PC-3 (cell line): ENCODE measurements around the gene WFDC9.

Source experiments
- EZH2 ChIP-seq: fragments of 300-600 bp; sonication (generic); IDR thresholded peaks from one replicate; pipeline ENCODE4 v1.6.1; 2017; ENCODE audit warnings: antibody characterized with exemption, mild to moderate bottlenecking, low read length; ENCODE audit not compliant: unreplicated experiment
- EZH2phosphoT487 ChIP-seq: fragments of 300-600 bp; sonication (generic); IDR thresholded peaks from 2 replicates; pipeline ENCODE4 v1.6.1; 2018; ENCODE audit warnings: mild to moderate bottlenecking, antibody characterized with exemption, low read length, borderline replicate concordance
- TF ChIP-seq, protein P1 (sequence below): fragments of 300-600 bp; sonication (generic); conservative IDR thresholded peaks from 2 replicates; pipeline ENCODE4 v1.5.1; 2017; ENCODE audit warnings: antibody characterized with exemption, low read depth, mild to moderate bottlenecking, low read length

DNA sequence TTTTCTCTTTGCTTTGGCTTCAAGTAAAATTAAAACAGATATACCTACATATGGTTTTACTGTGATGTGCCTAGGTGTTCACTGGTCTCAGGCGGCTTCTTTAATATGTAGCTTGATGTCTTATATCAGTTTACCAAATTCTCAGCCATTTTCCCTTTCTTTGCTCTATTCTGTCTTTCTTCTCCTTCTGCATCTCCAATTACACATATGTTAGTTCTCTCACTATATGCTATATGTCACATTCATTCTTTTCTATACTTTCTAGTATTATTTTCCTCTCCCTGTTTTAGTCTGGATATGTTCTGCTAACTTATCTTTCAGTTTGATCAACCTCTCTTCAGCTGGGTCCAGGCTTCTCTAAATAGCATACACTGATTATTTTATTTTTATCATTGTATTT is 37.6 kb downstream of the WFDC9 start:
- TF ChIP-seq EZH2phosphoT487, result no peak
- TF ChIP-seq, protein P1, sequence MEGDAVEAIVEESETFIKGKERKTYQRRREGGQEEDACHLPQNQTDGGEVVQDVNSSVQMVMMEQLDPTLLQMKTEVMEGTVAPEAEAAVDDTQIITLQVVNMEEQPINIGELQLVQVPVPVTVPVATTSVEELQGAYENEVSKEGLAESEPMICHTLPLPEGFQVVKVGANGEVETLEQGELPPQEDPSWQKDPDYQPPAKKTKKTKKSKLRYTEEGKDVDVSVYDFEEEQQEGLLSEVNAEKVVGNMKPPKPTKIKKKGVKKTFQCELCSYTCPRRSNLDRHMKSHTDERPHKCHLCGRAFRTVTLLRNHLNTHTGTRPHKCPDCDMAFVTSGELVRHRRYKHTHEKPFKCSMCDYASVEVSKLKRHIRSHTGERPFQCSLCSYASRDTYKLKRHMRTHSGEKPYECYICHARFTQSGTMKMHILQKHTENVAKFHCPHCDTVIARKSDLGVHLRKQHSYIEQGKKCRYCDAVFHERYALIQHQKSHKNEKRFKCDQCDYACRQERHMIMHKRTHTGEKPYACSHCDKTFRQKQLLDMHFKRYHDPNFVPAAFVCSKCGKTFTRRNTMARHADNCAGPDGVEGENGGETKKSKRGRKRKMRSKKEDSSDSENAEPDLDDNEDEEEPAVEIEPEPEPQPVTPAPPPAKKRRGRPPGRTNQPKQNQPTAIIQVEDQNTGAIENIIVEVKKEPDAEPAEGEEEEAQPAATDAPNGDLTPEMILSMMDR, result no peak
- no peak for TF ChIP-seq EZH2
